Endothelial cell of umbilical vein (primary cell): ENCODE measurements around the gene RIF1. TPM values are rescaled to one million over a fixed set of nuclear protein-coding genes. Genes with fewer than 3 reads are reported as not detected.

Source experiments
- BruUV-seq: library from RNA; stranded (reverse); fragments of 400-500 nt; replicated peaks from 2 replicates; lab custom pipeline; 2021; lab: Mats Ljungman, UMichigan
- CTCF ChIA-PET: fragments of 300-600, 350-600 bp; sonication (Branson Sonifier 250); formaldehyde crosslinking; loops from one replicate; lab custom pipeline; 2021; ENCODE audit warnings: antibody characterized with exemption, inconsistent platforms; lab: Charles Lee
- POLR2A ChIA-PET: fragments of 300-600, 350-600 bp; sonication (Branson Sonifier 250); formaldehyde crosslinking; loops from one replicate; lab custom pipeline; 2021; ENCODE audit warnings: antibody characterized with exemption, inconsistent platforms; lab: Charles Lee
- DNase-seq: peaks from one replicate; pipeline ENCODE4 v3.0.0-alpha.2; 2011; ENCODE audit warnings: low read depth, low spot score
- FAIRE-seq: peaks from 2 replicates; lab custom pipeline; 2011; peaks lifted over from hg19 to GRCh38; lab: Jason Lieb, UNC
- H2AFZ ChIP-seq: 2 replicates; pipeline ENCODE4 v1.6.0; 2012; ENCODE audit warnings: low read depth, low read length, control low read depth, inconsistent platforms
- H3K27ac ChIP-seq: 2 replicates; pipeline ENCODE4 v1.5.1; 2011; ENCODE audit warnings: low read depth, mild to moderate bottlenecking, control low read depth, low read length, moderate library complexity; ENCODE audit not compliant: insufficient read depth
- H3K27me3 ChIP-seq, 2 experiments: 2 replicates each; pipeline versions ENCODE4 v1.6.0 to v1.6.1; 2011; ENCODE audit warnings: low read length in 2 of 2, mixed read lengths in 1 of 2; ENCODE audit not compliant: control insufficient read depth in 2 of 2, insufficient read depth in 2 of 2
- H3K36me3 ChIP-seq, 2 experiments: 2 replicates in 1 of 2; 3 replicates in 1 of 2; pipeline ENCODE4 v1.5.1; 2011; ENCODE audit warnings: low read length in 2 of 2, mild to moderate bottlenecking in 1 of 2, moderate library complexity in 1 of 2; ENCODE audit not compliant: control insufficient read depth in 2 of 2, insufficient read depth in 2 of 2; ENCODE audit errors: extremely low read depth in 1 of 2
- H3K4me1 ChIP-seq: 3 replicates; pipeline ENCODE4 v1.5.1; 2011; ENCODE audit warnings: mild to moderate bottlenecking, low read length; ENCODE audit not compliant: control insufficient read depth, insufficient read depth; ENCODE audit errors: extremely low read depth
- H3K4me2 ChIP-seq: 2 replicates; pipeline ENCODE4 v1.6.1; 2011; ENCODE audit warnings: low read length, control low read depth, mixed read lengths; ENCODE audit not compliant: insufficient read depth
- H3K4me3 ChIP-seq, 3 experiments: fragments of 200-600 bp in 1 of 3; sonication (generic), shearing (Covaris generic) in 1 of 3; replicated peaks in 1 of 3; 2 replicates each; pipeline ENCODE4 v1.5.1; 2011 to 2016; ENCODE audit warnings: control low read depth in 3 of 3, low read length in 3 of 3, mild to moderate bottlenecking in 2 of 3, inconsistent platforms in 1 of 3, low read depth in 1 of 3, moderate library complexity in 1 of 3; ENCODE audit not compliant: insufficient read depth in 1 of 3
- H3K79me2 ChIP-seq: 2 replicates; pipeline ENCODE4 v1.6.0; 2012; ENCODE audit warnings: low read length, inconsistent platforms; ENCODE audit not compliant: control insufficient read depth, insufficient read depth
- H3K9ac ChIP-seq: replicated peaks from 2 replicates; pipeline ENCODE3; 2011; ENCODE audit warnings: low read length, control low read depth; ENCODE audit not compliant: insufficient read depth; ENCODE audit errors: extremely low read depth
- H3K9me1 ChIP-seq: replicated peaks from 3 replicates; pipeline ENCODE4 v1.6.0; 2011; ENCODE audit warnings: mild to moderate bottlenecking, low read length; ENCODE audit not compliant: control insufficient read depth, insufficient read depth; ENCODE audit errors: extremely low read depth
- H3K9me3 ChIP-seq: replicated peaks from 2 replicates; pipeline ENCODE4 v1.5.1; 2012; ENCODE audit warnings: low read length, inconsistent platforms; ENCODE audit not compliant: control insufficient read depth, insufficient read depth
- H4K20me1 ChIP-seq: replicated peaks from 2 replicates; pipeline ENCODE3; 2011; ENCODE audit warnings: mild to moderate bottlenecking, low read length; ENCODE audit not compliant: control insufficient read depth, insufficient read depth; ENCODE audit errors: extremely low read depth
- CTCF ChIP-seq, 2 donors: IDR thresholded peaks; 1 replicate in 1 of 2; 2 replicates in 1 of 2; pipeline ENCODE4 v1.5.1; 2011; ENCODE audit warnings: low read length in 2 of 2, mild to moderate bottlenecking in 2 of 2, moderate library complexity in 2 of 2, control low read depth in 1 of 2, inconsistent platforms in 1 of 2, low read depth in 1 of 2; ENCODE audit not compliant: insufficient read depth in 1 of 2; ENCODE audit errors: extremely low read depth in 1 of 2
- EZH2 ChIP-seq: IDR thresholded peaks from 2 replicates; pipeline ENCODE4 v1.6.1; 2012; ENCODE audit warnings: borderline replicate concordance, low read depth, mild to moderate bottlenecking, moderate library complexity, low read length, inconsistent platforms; ENCODE audit not compliant: severe bottlenecking
- FOS ChIP-seq: IDR thresholded peaks from 2 replicates; pipeline ENCODE4 v1.6.1; 2011; ENCODE audit warnings: mild to moderate bottlenecking, low read length, moderate library complexity, borderline replicate concordance; ENCODE audit not compliant: insufficient read depth
- GATA2 ChIP-seq: IDR thresholded peaks from 2 replicates; pipeline ENCODE4 v1.7.0; 2011; ENCODE audit warnings: low read depth, mild to moderate bottlenecking, moderate library complexity, mixed read lengths, low read length; ENCODE audit not compliant: insufficient read length, insufficient read depth
- JUN ChIP-seq: IDR thresholded peaks from 2 replicates; pipeline ENCODE4 v1.6.1; 2011; ENCODE audit warnings: borderline replicate concordance, low read depth; ENCODE audit not compliant: insufficient read length, insufficient read depth
- MAX ChIP-seq: IDR thresholded peaks from 2 replicates; pipeline ENCODE4 v1.6.1; 2011; ENCODE audit not compliant: insufficient read depth, insufficient read length
- MYC ChIP-seq: IDR thresholded peaks from one replicate; pipeline ENCODE4 v1.6.1; 2011; ENCODE audit warnings: mild to moderate bottlenecking, low read depth, low read length
- POLR2A ChIP-seq: IDR thresholded peaks from 2 replicates; pipeline ENCODE4 v1.6.1; 2012; ENCODE audit warnings: low read depth, mild to moderate bottlenecking, control low read depth, low read length
- POLR2AphosphoS5 ChIP-seq: IDR thresholded peaks from 2 replicates; pipeline ENCODE4 v1.6.1; 2012; ENCODE audit warnings: low read depth, mild to moderate bottlenecking, control low read depth, low read length, moderate library complexity; ENCODE audit not compliant: insufficient read depth
- dilution Hi-C: fragments of 300-500 bp; cut with MboI; formaldehyde crosslinking; loops from one replicate; pipeline ENCODE4 v1.15.0; 2019; ENCODE audit warnings: low sequenced_read_pairs; ENCODE audit not compliant: extremely low pct_ligation_motif_present
- intact Hi-C: fragments of 100-400 bp; cut with micrococcal nuclease; formaldehyde crosslinking; loops from one replicate; pipeline ENCODE4 v1.10.0; 2022
- polyA plus RNA-seq, 4 experiments: library from polyadenylated mRNA; depleted of rRNA in 3 of 4; stranded (reverse) in 3 of 4; unstranded in 1 of 4; fragments of >200 nt; gene quantifications; 2 replicates each; pipeline versions ENCODE4 v1.2.1 to v1.2.3, GENCODE V29; 2011 to 2012; ENCODE audit warnings: missing spikeins in 1 of 4
- total RNA-seq: library from RNA; stranded (reverse); gene quantifications from 2 replicates; pipeline ENCODE4 v1.2.3, GENCODE V29; 2021

Gene RIF1
- total and polyA plus RNA-seq, 2 donors (not counting 3 experiments of a cell fraction or from before 2014, with no cell fraction given) = 5.1 to 55.3 TPM

GRCh38 chr2:151523850-151524249, 114.1 kb downstream of the RIF1 start:
- H3K4me1 ChIP-seq = no peaks in the 10 kb centered on the region
- no peak overlapping the region for H2AFZ ChIP-seq
- no peak overlapping the region for H3K4me3 ChIP-seq
- no peak for TF ChIP-seq MAX
- TF ChIP-seq JUN = no peak
- TF ChIP-seq MYC = no peak
- TF ChIP-seq FOS = no peak
- no peak for TF ChIP-seq POLR2A
- TF ChIP-seq EZH2 = no peak
- TF ChIP-seq POLR2AphosphoS5 = no peak
- TF ChIP-seq CTCF (IDR thresholded peaks at IDR 0.05; ENCODE audit: extremely low read depth in 1 of 2, insufficient read depth in 1 of 2, low read depth in 1 of 2, low read length in 2 of 2) = no peak
- no peak for TF ChIP-seq GATA2
- no peak overlapping the region for H3K4me2 ChIP-seq
- H3K79me2 ChIP-seq = no peaks in the 10 kb centered on the region
- no peak overlapping the region for H3K9ac ChIP-seq
- no peaks in the 10 kb centered on the region for H4K20me1 ChIP-seq
- H3K36me3 ChIP-seq = no peaks in the 10 kb centered on the region
- DNase-seq = no peak
- ChIA-PET POLR2A (no interaction called here), CTCF (no interaction called here)
- no TSS peak for BruUV-seq
- FAIRE-seq = no peak
- no peaks in the 10 kb centered on the region for H3K9me3 ChIP-seq
- intact Hi-C loops = no loop called here
- dilution Hi-C loops = no loop called here
- no peak overlapping the region for H3K27ac ChIP-seq
- H3K27me3 ChIP-seq = no peaks in the 10 kb centered on the region
- H3K9me1 ChIP-seq = no peaks in the 10 kb centered on the region
